ENCODE results near the gene HERC4. TPM values are rescaled to one million over a fixed set of nuclear protein-coding genes. Genes with fewer than 3 reads are reported as not detected.

HERC4 gene
- total and polyA plus RNA-seq, 9 of the 15 experiments (the other 6 are each of a cell fraction or from before 2014, with no cell fraction given): 12.5 to 33.5 (median 22.8) TPM

DNA sequence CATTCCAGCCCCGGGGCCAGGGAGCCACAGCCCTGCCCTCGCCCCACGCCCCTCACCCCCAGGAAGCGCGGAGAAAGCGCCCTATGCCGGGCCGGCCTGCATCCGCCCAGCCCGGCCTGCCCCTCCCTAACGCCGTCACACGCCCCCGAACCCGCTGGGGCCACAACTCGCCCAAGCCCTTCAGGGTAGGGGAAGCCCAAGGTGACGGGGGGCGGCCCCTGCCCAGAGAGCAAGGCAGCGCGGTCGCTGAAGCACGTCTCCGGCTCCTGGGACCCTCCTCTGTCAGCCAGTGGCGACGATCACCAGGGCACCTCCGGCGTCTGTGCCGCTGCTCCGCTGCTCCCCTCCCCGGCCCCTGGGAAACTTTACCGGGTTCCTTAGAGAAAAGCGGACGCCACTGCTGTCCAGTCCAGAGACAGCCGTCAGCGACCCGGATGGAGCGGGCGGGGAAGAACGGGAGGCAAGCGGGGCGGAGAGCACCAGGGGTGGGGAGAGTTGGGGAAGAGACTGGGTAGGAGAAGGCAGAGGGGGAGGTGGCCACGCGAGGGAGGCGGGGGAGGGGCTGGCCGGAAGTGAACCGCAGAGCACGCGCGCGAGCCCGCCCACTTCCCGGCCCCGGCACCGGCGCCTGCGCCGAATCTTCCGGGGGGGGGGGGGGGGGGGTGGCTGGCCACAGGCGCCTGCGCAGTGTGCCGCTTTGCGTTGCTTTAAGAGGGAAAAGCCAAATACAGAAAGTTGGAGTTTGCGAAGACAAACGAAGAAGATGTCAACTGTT is at the start of gene HERC4 (continued):
- TF ChIP-seq PBX2 (CRISPR knock-in tag; IDR thresholded peaks at IDR 0.05; ENCODE audit: low read depth) (no peak), PBX2 (tag; conservative IDR thresholded peaks at IDR 0.05; ENCODE audit: low read depth) (no peak), KHSRP (IDR thresholded peaks at IDR 0.05) (no peak), RUNX1 (IDR thresholded peaks at IDR 0.05; ENCODE audit: low read depth) (no peak), POLR2A (conservative IDR thresholded peaks at IDR 0.05) (peak; percentile 91), ATF6 (CRISPR knock-in tag; IDR thresholded peaks at IDR 0.05) (no peak; the same call in 1 of the 2 replicates), DACH1 (IDR thresholded peaks at IDR 0.05; ENCODE audit: partially characterized antibody) (no peak), ZNF707 (CRISPR knock-in tag; conservative IDR thresholded peaks at IDR 0.05) (no peak), EP300 (IDR thresholded peaks at IDR 0.05; ENCODE audit: low read length) (peak; percentile 25; the same call in 1 of the 2 replicates), MAZ (CRISPR knock-in tag; conservative IDR thresholded peaks at IDR 0.05 in 1 of 2, IDR thresholded peaks at IDR 0.05 in 1 of 2) (peak; percentile 52 to 90; a peak in 3 of 4 replicates), FIP1L1 (IDR thresholded peaks at IDR 0.05; ENCODE audit: low read depth, low read length, poor library complexity, severe bottlenecking) (peak; percentile 92), PCBP1 (IDR thresholded peaks at IDR 0.05; ENCODE audit: low read depth, low read length, poor library complexity, severe bottlenecking) (peak; percentile 89), ZNF408 (CRISPR knock-in tag; IDR thresholded peaks at IDR 0.05; ENCODE audit: low read depth) (no peak), JUND (IDR thresholded peaks at IDR 0.05; ENCODE audit: borderline replicate concordance, low read depth, low read length) (peak; percentile 60; the same call in 1 of the 2 replicates), JUND (tag; IDR thresholded peaks at IDR 0.05; ENCODE audit: borderline replicate concordance, low read depth, low read length) (no peak; the same call in 2 of the 3 replicates), ZC3H4 (CRISPR knock-in tag; IDR thresholded peaks at IDR 0.05; ENCODE audit: borderline replicate concordance) (no peak), XRCC5 (IDR thresholded peaks at IDR 0.05; ENCODE audit: low read depth, low read length) (peak; percentile 60; the same call in 1 of the 2 replicates)
- TF ChIP-seq, protein P1, sequence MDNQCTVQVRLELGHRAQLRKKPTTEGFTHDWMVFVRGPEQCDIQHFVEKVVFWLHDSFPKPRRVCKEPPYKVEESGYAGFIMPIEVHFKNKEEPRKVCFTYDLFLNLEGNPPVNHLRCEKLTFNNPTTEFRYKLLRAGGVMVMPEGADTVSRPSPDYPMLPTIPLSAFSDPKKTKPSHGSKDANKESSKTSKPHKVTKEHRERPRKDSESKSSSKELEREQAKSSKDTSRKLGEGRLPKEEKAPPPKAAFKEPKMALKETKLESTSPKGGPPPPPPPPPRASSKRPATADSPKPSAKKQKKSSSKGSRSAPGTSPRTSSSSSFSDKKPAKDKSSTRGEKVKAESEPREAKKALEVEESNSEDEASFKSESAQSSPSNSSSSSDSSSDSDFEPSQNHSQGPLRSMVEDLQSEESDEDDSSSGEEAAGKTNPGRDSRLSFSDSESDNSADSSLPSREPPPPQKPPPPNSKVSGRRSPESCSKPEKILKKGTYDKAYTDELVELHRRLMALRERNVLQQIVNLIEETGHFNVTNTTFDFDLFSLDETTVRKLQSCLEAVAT (IDR thresholded peaks at IDR 0.05): peak in 1 of 2 experiments; percentile 50; a peak in 1 of 4 replicates
- TF ChIP-seq, protein P2, sequence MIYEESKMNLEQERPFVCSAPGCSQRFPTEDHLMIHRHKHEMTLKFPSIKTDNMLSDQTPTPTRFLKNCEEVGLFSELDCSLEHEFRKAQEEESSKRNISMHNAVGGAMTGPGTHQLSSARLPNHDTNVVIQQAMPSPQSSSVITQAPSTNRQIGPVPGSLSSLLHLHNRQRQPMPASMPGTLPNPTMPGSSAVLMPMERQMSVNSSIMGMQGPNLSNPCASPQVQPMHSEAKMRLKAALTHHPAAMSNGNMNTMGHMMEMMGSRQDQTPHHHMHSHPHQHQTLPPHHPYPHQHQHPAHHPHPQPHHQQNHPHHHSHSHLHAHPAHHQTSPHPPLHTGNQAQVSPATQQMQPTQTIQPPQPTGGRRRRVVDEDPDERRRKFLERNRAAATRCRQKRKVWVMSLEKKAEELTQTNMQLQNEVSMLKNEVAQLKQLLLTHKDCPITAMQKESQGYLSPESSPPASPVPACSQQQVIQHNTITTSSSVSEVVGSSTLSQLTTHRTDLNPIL (CRISPR knock-in tag; IDR thresholded peaks at IDR 0.05): no peak
